Suppressor macrophage (primary cell): Measurements from ENCODE around the gene TSPAN1.

Source experiments
- DNase-seq, 4 experiments: peaks; one replicate each; pipeline ENCODE4 v3.0.0-alpha.2; 2020 to 2022

Gene TSPAN1

GRCh38 chr1:46166521-46167462 lies 8.1 kb upstream of the TSPAN1 start:
- DNase-seq: peak in 3 of 4 experiments; percentile 9 to 37 (median 29)

GRCh38 chr1:46168477-46168876 lies 6.4 kb upstream of the TSPAN1 start:
- DNase-seq: peak in 1 of 4 experiments; percentile 18

GRCh38 chr1:46169811-46170454 lies 5.0 kb upstream of the TSPAN1 start:
- DNase-seq: peak in 1 of 4 experiments; percentile 22

GRCh38 chr1:46171351-46171750 lies 3.5 kb upstream of the TSPAN1 start:
- no peak for DNase-seq

- DNase-seq: no peak
Observed at GRCh38 chr1:46171871-46172270, 3.0 kb upstream of the TSPAN1 start.

- DNase-seq: no peak
Observed at GRCh38 chr1:46172321-46172720, 2.6 kb upstream of the TSPAN1 start.

GRCh38 chr1:46173361-46173856 lies 1.5 kb upstream of the TSPAN1 start:
- DNase-seq: peak in 2 of 4 experiments; percentile 12 to 23

GRCh38 chr1:46175243-46175642 lies 356 bp downstream of the TSPAN1 start:
- no peak for DNase-seq

GRCh38 chr1:46176211-46176865 lies 1.5 kb downstream of the TSPAN1 start, which contains the start of gene P3R3URF:
TSS of gene P3R3URF (minus strand) at chr1:46176488. CDS start at chr1:46176471, 17 bp downstream.
- no peak for DNase-seq

- DNase-seq: peak; percentile 81 to 88 (median 84)
Observed at GRCh38 chr1:46179138-46180081, 4.5 kb downstream of the TSPAN1 start.

- peak in 3 of 4 experiments; percentile 13 to 52 (median 26) for DNase-seq
Observed at GRCh38 chr1:46180082-46180616, 5.3 kb downstream of the TSPAN1 start.

GRCh38 chr1:46181343-46182260 lies 6.7 kb downstream of the TSPAN1 start:
- DNase-seq: no peak

- peak; percentile 58 to 79 (median 72) for DNase-seq
Observed at GRCh38 chr1:46183079-46183847, 8.4 kb downstream of the TSPAN1 start.

- peak; percentile 54 to 72 (median 69) for DNase-seq
Observed at GRCh38 chr1:46183926-46184557, 9.2 kb downstream of the TSPAN1 start.

- peak in 1 of 4 experiments; percentile 19 for DNase-seq
Observed at GRCh38 chr1:46184920-46185658, 10.2 kb downstream of the TSPAN1 start.

- DNase-seq: no peak
Observed at GRCh38 chr1:46186076-46186475, 11.2 kb downstream of the TSPAN1 start.

- DNase-seq: no peak
Observed at GRCh38 chr1:46187106-46187869, 12.4 kb downstream of the TSPAN1 start.
